GM23338 (cell line): ENCODE measurements around the gene PFKFB2. TPM values are rescaled to one million over a fixed set of nuclear protein-coding genes. Genes with fewer than 3 reads are reported as not detected.

Experiments
- CTCF ChIP-seq, 2 experiments: fragments of 200-600 bp in 1 of 2; sonication (generic) in 1 of 2; conservative IDR thresholded peaks; 2 replicates each; pipeline versions ENCODE4 v1.5.1 to v1.6.1; 2016 to 2017; ENCODE audit warnings: antibody characterized with exemption in 2 of 2, low read depth in 2 of 2, mild to moderate bottlenecking in 2 of 2, moderate library complexity in 1 of 2
- EZH2phosphoT487 ChIP-seq: fragments of 200-600 bp; sonication (generic); IDR thresholded peaks from one replicate; pipeline ENCODE4 v1.8.1; 2018; ENCODE audit warnings: antibody characterized with exemption; ENCODE audit not compliant: unreplicated experiment
- JUNB ChIP-seq: IDR thresholded peaks from one replicate; pipeline ENCODE4 v1.6.1; 2016; ENCODE audit warnings: antibody characterized with exemption; ENCODE audit not compliant: unreplicated experiment
- REST ChIP-seq: IDR thresholded peaks from one replicate; pipeline ENCODE4 v1.6.1; 2018; ENCODE audit warnings: antibody characterized with exemption; ENCODE audit not compliant: unreplicated experiment
- ZNF114 ChIP-seq: fragments of 250-450 bp; sonication (Bioruptor Pico); IDR thresholded peaks from 2 replicates; pipeline ENCODE4 v1.5.0; 2020; ENCODE audit warnings: mild to moderate bottlenecking, moderate library complexity
- ZNF331 ChIP-seq: fragments of 250-450 bp; sonication (Bioruptor Pico); IDR thresholded peaks from 2 replicates; pipeline ENCODE4 v1.5.0; 2020; ENCODE audit warnings: low read depth, mild to moderate bottlenecking, moderate library complexity
- ZNF462 ChIP-seq: fragments of 250-450 bp; sonication (Bioruptor Pico); IDR thresholded peaks from 2 replicates; pipeline ENCODE4 v1.5.0; 2020; ENCODE audit warnings: mild to moderate bottlenecking, moderate library complexity
- polyA plus RNA-seq: library from polyadenylated mRNA; unstranded; fragments of >200 nt; fragmentation: Nextera tagmentation; extraction: Ambion mirVana; gene quantifications from 2 replicates; pipeline ENCODE4 v1.2.1, GENCODE V29; 2016
- total RNA-seq: library from RNA; depleted of rRNA; stranded (reverse); fragments of >200 nt; shearing (Covaris generic); gene quantifications from 2 replicates; pipeline ENCODE4 v1.2.3, GENCODE V29; 2014

Gene PFKFB2
- total and polyA plus RNA-seq, 2 experiments from 2014 or later = 4.9 to 14.8 TPM

- TF ChIP-seq ZNF462 (CRISPR knock-in tag) (no peak), REST (no peak), ZNF331 (CRISPR knock-in tag) (no peak), CTCF (conservative IDR thresholded peaks at IDR 0.05; ENCODE audit: low read depth in 2 of 2) (no peak), EZH2phosphoT487 (no peak), JUNB (no peak), ZNF114 (no peak)
These were observed 21.1 kb downstream of the PFKFB2 start (continued) for GRCh38 chr1:207073906-207074820.
